Trophoblast cell (in vitro differentiated cells and primary cell): ENCODE data around the gene NXT1.
A peak's percentile ranks its signal among the peaks of the same experiment; 100 is the strongest.

Experiments used
- DNase-seq, 2 donors: peaks; one replicate each; pipeline ENCODE4 v3.0.0-alpha.2; 2016
- H2AFZ ChIP-seq: 2 replicates; pipeline ENCODE4 v1.6.1; 2013; ENCODE audit warnings: low read length, moderate library complexity, mild to moderate bottlenecking; ENCODE audit not compliant: insufficient read depth, poor library complexity
- H2AK5ac ChIP-seq: 2 replicates; pipeline ENCODE4 v1.6.1; 2013; ENCODE audit warnings: mild to moderate bottlenecking, low read length
- H2BK120ac ChIP-seq: 2 replicates; pipeline ENCODE4 v1.6.1; 2013; ENCODE audit warnings: low read length, mild to moderate bottlenecking, moderate library complexity; ENCODE audit not compliant: insufficient read depth, poor library complexity
- H2BK12ac ChIP-seq: 2 replicates; pipeline ENCODE4 v1.6.1; 2013; ENCODE audit warnings: mild to moderate bottlenecking, low read length, moderate library complexity
- H2BK5ac ChIP-seq: 2 replicates; pipeline ENCODE4 v1.6.1; 2013; ENCODE audit warnings: low read length, low read depth, moderate library complexity, mild to moderate bottlenecking; ENCODE audit not compliant: poor library complexity
- H3K14ac ChIP-seq: 2 replicates; pipeline ENCODE4 v1.6.1; 2013; ENCODE audit warnings: mild to moderate bottlenecking, low read length
- H3K18ac ChIP-seq: 2 replicates; pipeline ENCODE4 v1.6.1; 2013; ENCODE audit warnings: mild to moderate bottlenecking, low read length
- H3K23ac ChIP-seq: 2 replicates; pipeline ENCODE4 v1.6.1; 2013; ENCODE audit warnings: low read length
- H3K27ac ChIP-seq: 2 replicates; pipeline ENCODE4 v1.5.1; 2013; ENCODE audit warnings: low read depth, mild to moderate bottlenecking, inconsistent platforms, low read length, moderate library complexity
- H3K27me3 ChIP-seq: 2 replicates; pipeline ENCODE4 v1.6.1; 2013; ENCODE audit warnings: inconsistent platforms, mild to moderate bottlenecking, low read length, moderate library complexity; ENCODE audit not compliant: insufficient read depth
- H3K36me3 ChIP-seq, 2 experiments: 1 replicate in 1 of 2; 2 replicates in 1 of 2; pipeline ENCODE4 v1.6.1; 2013; ENCODE audit warnings: low read length in 2 of 2, mild to moderate bottlenecking in 2 of 2, moderate library complexity in 1 of 2; ENCODE audit not compliant: insufficient read depth in 2 of 2, control insufficient read depth in 1 of 2
- H3K4ac ChIP-seq: 2 replicates; pipeline ENCODE4 v1.6.1; 2013; ENCODE audit warnings: low read depth, mild to moderate bottlenecking, low read length, moderate library complexity
- H3K4me1 ChIP-seq, 2 experiments: 1 replicate in 1 of 2; 2 replicates in 1 of 2; pipeline ENCODE4 v1.6.1; 2013; ENCODE audit warnings: low read length in 2 of 2, mild to moderate bottlenecking in 2 of 2, moderate library complexity in 1 of 2; ENCODE audit not compliant: insufficient read depth in 2 of 2, control insufficient read depth in 1 of 2
- H3K4me2 ChIP-seq: 2 replicates; pipeline ENCODE4 v1.6.1; 2013; ENCODE audit warnings: inconsistent platforms, mild to moderate bottlenecking, low read length, moderate library complexity
- H3K4me3 ChIP-seq: 2 replicates; pipeline ENCODE4 v1.5.1; 2013; ENCODE audit warnings: mild to moderate bottlenecking, low read depth, low read length, inconsistent platforms
- H3K79me1 ChIP-seq: one replicate; pipeline ENCODE4 v1.6.1; 2013; ENCODE audit warnings: low read length
- H3K79me2 ChIP-seq: 2 replicates; pipeline ENCODE4 v1.6.1; 2013; ENCODE audit warnings: low read length, mild to moderate bottlenecking; ENCODE audit not compliant: control insufficient read depth, insufficient read depth, poor library complexity
- H3K9ac ChIP-seq: 2 replicates; pipeline ENCODE4 v1.6.1; 2013; ENCODE audit warnings: mild to moderate bottlenecking, low read length
- H3K9me3 ChIP-seq: 2 replicates; pipeline ENCODE4 v1.6.1; 2013; ENCODE audit warnings: low read depth, mild to moderate bottlenecking, control low read depth, inconsistent platforms, low read length; ENCODE audit not compliant: insufficient read depth
- H4K12ac ChIP-seq: 2 replicates; pipeline ENCODE4 v1.6.1; 2013; ENCODE audit warnings: low read depth, mild to moderate bottlenecking, low read length, moderate library complexity
- H4K8ac ChIP-seq: 2 replicates; pipeline ENCODE4 v1.6.1; 2013; ENCODE audit warnings: low read depth, mild to moderate bottlenecking, low read length, moderate library complexity
- H4K91ac ChIP-seq: one replicate; pipeline ENCODE4 v1.6.1; 2013; ENCODE audit warnings: low read depth, mild to moderate bottlenecking, low read length, moderate library complexity
- WGBS: extraction: QIAGEN DNeasy Blood & Tissue Kit; methylation state at CpG from one replicate; pipeline ENCODE4 v1.1.7; 2013; ENCODE audit warnings: missing lambda C conversion rate; ENCODE audit not compliant: insufficient read length, insufficient coverage; ENCODE audit errors: extremely low coverage; 5-methylcytosine and 5-hydroxymethylcytosine counted together

The NXT1 gene

DNA sequence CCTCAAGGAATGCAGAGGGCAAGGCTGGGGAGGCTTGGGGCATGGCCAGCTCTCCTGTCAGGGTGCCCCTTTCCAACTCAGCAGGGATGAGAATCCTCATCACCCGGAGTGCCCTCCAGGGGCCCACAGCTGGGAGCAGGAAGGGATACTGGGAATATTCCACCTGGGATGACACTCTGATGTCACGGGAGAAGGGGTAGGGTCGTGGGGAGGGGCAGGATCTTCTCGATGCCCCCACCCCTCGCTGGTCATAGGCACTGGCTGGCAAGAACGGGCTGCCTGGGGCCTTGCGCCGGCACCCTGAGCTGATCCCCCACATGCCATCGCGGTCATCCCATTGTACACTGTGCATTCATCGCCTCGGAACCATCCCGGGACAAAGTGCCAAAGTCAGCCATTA, 10.6 kb upstream of the NXT1 start:
- H3K27ac ChIP-seq = no peak overlapping the region
- no peak overlapping the region for H4K12ac ChIP-seq
- DNase-seq = no peak
- H2AFZ ChIP-seq = no peak overlapping the region
- H2BK120ac ChIP-seq = no peak overlapping the region
- no peaks in the 10 kb centered on the region for H3K79me1 ChIP-seq
- no peak overlapping the region for H4K8ac ChIP-seq
- no peak overlapping the region for H2BK12ac ChIP-seq
- H3K14ac ChIP-seq = no peak overlapping the region
- H3K27me3 ChIP-seq = no peaks in the 10 kb centered on the region
- no peak overlapping the region for H3K18ac ChIP-seq
- no peak overlapping the region for H2AK5ac ChIP-seq
- no peaks in the 10 kb centered on the region for H3K36me3 ChIP-seq
- no peak overlapping the region for H4K91ac ChIP-seq
- H3K79me2 ChIP-seq = no peaks in the 10 kb centered on the region
- H3K9me3 ChIP-seq = peaks cover 3% of the 10 kb centered on the region
- no CpG with 5 or more reads among the region's 13 CpGs for WGBS
- H3K4me1 ChIP-seq = peaks cover 0 to 7% of the 10 kb centered on the region in 2 experiments
- no peak overlapping the region for H2BK5ac ChIP-seq
- no peak overlapping the region for H3K9ac ChIP-seq
- no peak overlapping the region for H3K4ac ChIP-seq
- H3K4me2 ChIP-seq = no peak overlapping the region
- no peak overlapping the region for H3K4me3 ChIP-seq
- no peak overlapping the region for H3K23ac ChIP-seq

DNA sequence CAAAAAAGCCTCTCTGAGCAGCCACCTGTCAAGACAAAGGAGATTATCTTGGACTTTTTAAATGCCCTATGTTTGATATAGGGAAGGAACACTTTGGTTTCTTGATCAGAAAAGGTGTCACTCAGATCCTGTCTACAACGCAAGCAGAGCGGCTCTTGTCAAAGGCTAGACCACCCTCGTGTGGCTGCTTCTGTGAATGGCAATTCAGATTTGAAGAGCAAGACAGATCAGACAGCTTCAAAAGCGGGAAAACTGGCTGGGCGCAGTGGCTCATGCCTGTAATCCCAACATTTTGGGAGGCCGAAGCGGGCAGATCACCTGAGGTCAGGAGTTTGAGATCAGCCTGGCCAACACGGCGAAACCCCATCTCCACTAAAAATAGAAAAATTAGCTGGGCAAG, 10.1 kb upstream of the NXT1 start:
- Histone ChIP-seq H3K4me3 (no peak overlapping the region), H3K18ac (no peak overlapping the region), H3K4ac (no peak overlapping the region), H4K12ac (no peak overlapping the region), H2BK120ac (no peak overlapping the region), H2BK5ac (no peak overlapping the region), H2AK5ac (no peak overlapping the region), H3K14ac (no peak overlapping the region), H4K8ac (no peak overlapping the region), H3K23ac (no peak overlapping the region), H3K36me3 (no peaks in the 10 kb centered on the region), H4K91ac (no peak overlapping the region), H3K27me3 (no peaks in the 10 kb centered on the region), H3K79me1 (no peaks in the 10 kb centered on the region), H3K4me2 (no peak overlapping the region), H2AFZ (no peak overlapping the region), H3K79me2 (no peaks in the 10 kb centered on the region), H3K9me3 (peaks cover 3% of the 10 kb centered on the region), H3K4me1 (peaks cover 0 to 7% of the 10 kb centered on the region in 2 experiments), H3K27ac (no peak overlapping the region), H2BK12ac (no peak overlapping the region), H3K9ac (no peak overlapping the region)
- DNase-seq = peak in 1 of 2 donors; percentile 54
- WGBS = no CpG with 5 or more reads among the region's 9 CpGs

DNA sequence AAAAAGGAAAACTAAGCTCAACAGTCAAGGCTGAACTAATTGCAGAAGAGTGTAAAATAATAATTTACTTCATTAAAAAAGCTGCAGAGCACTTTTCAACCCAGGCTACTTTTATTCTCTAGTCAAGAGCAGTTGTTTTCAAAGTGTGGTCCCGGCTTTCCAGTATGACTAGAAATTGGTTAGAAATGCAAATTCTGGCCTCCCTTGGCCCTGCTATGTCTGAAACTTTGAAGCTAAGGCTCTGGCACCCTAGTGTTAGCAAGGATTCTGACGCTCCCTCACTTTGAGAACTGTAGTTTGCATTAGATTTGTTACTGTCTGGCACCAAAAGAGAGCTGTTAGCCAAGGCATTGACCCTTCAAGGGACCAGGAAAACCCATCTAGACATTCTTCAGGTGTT, 9.5 kb upstream of the NXT1 start:
- peaks cover 0 to 7% of the 10 kb centered on the region in 2 experiments for H3K4me1 ChIP-seq
- no peaks in the 10 kb centered on the region for H3K79me2 ChIP-seq
- H2AFZ ChIP-seq = no peak overlapping the region
- no peak overlapping the region for H4K8ac ChIP-seq
- H3K79me1 ChIP-seq = no peaks in the 10 kb centered on the region
- no peak overlapping the region for H3K23ac ChIP-seq
- H4K12ac ChIP-seq = no peak overlapping the region
- no peak overlapping the region for H2AK5ac ChIP-seq
- H3K27ac ChIP-seq = no peak overlapping the region
- no peak overlapping the region for H4K91ac ChIP-seq
- no peak overlapping the region for H3K4me3 ChIP-seq
- H2BK12ac ChIP-seq = no peak overlapping the region
- no peak overlapping the region for H3K18ac ChIP-seq
- no peak overlapping the region for H3K9ac ChIP-seq
- no peak overlapping the region for H3K4ac ChIP-seq
- H2BK5ac ChIP-seq = no peak overlapping the region
- WGBS = no CpG with 5 or more reads among the region's 2 CpGs
- no peaks in the 10 kb centered on the region for H3K27me3 ChIP-seq
- no peaks in the 10 kb centered on the region for H3K36me3 ChIP-seq
- no peak overlapping the region for H3K4me2 ChIP-seq
- no peak overlapping the region for H2BK120ac ChIP-seq
- H3K14ac ChIP-seq = no peak overlapping the region
- peaks cover 3% of the 10 kb centered on the region for H3K9me3 ChIP-seq
- no peak for DNase-seq

DNA sequence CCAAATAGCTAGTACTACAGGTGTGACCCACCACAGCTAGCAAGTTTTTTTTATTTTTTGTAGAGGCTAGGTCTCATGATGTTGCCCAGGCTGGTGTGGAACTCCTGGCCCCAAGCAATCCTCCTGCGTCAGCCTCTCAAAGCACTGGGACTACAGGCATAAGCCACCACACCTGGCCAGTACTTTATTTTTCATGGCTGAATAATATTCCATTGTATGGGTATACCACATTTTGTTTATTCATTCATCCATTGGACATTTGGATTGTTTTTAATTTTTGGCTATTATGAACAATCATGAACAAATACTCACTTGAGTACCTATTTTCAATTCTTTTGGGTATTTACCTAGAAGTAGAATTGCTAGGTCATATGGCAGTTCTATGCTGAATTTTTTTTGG, 7.0 kb upstream of the NXT1 start:
- no CpG with 5 or more reads among the region's 1 CpG for WGBS
- Histone ChIP-seq H4K12ac (no peak overlapping the region), H2BK120ac (no peak overlapping the region), H4K8ac (no peak overlapping the region), H3K4me2 (no peak overlapping the region), H2BK12ac (no peak overlapping the region), H3K18ac (no peak overlapping the region), H3K36me3 (no peaks in the 10 kb centered on the region), H3K9me3 (peaks cover 3% of the 10 kb centered on the region), H3K79me1 (no peaks in the 10 kb centered on the region), H2AFZ (no peak overlapping the region), H3K4ac (no peak overlapping the region), H3K27ac (no peak overlapping the region), H3K27me3 (no peaks in the 10 kb centered on the region), H3K4me3 (no peak overlapping the region), H3K4me1 (peaks cover under 1 to 7% of the 10 kb centered on the region in 2 experiments), H3K79me2 (no peaks in the 10 kb centered on the region), H4K91ac (no peak overlapping the region), H3K14ac (no peak overlapping the region), H3K9ac (no peak overlapping the region), H2AK5ac (no peak overlapping the region), H3K23ac (no peak overlapping the region), H2BK5ac (no peak overlapping the region)
- DNase-seq = no peak
